ENCODE measurements around the gene ZNF766. TPM values are rescaled to one million over a fixed set of nuclear protein-coding genes. Genes with fewer than 3 reads are reported as not detected.
"Not testable (repeated sequence)": the region's sequence is repeated elsewhere in the genome, so short reads cannot be mapped to it uniquely, and the experiment has no call there.

Gene ZNF766
- total RNA-seq, 1 donor from 2014 or later: 16.9 TPM

DNA sequence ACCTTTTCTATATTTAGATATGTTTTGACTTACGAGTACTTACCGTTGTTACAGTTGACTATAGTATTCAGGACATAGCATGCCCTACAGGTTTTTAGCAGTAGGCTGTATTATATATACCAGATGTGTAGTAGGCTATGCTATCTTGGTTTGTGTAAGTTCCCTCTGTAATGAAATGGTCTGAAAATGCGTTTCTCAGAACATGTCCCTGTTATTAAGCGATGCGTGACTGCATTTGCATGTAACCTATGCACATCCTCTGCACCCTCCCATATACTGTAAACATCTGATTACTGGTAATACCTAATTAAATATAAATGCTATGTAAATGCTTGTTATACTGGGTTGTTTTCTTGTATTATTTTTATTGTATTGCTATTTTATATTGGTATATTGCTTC lies 6.6 kb downstream of the ZNF766 start:
- no peak for DNase-seq

DNA sequence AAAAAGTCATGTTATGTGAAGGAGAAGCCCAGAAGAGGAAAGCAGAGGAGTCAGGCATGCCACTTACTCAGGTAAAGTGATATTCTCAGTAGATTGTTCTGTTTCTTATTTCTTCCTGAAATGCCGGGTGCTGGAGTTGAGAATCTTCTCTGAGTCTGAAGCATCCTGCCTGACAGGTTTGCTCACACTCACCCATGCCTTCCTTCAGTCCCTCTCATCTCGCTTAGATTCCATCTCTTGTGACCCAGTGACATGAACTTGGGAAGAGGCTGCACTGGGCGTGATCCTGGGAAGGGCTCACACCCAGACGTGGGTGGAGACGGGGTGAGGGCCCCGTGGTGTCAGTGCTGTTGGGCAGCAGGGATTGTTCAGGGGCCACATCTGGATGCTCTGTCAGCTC lies 8.1 kb downstream of the ZNF766 start:
- no peak for DNase-seq

DNA sequence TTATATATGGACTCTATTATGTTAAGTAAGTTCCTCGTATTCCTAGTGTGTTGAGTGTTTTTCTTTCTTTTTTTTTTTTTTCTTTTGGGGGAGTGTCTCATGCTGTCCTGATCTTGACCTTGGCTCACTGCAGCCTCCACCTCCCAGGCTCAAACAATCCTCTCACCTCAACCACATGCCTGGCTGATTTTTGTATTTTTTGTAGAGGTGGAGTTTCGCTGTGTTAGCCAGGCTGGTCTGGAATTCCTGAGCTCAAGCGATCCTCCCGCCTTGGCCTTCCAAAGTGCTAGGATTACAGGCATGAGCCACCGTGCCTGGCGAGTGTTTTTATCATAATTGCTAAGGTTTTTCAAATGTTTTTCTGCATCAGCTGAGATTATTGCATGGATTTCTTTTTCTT lies 16.9 kb downstream of the ZNF766 start:
- DNase-seq: no peak

DNA sequence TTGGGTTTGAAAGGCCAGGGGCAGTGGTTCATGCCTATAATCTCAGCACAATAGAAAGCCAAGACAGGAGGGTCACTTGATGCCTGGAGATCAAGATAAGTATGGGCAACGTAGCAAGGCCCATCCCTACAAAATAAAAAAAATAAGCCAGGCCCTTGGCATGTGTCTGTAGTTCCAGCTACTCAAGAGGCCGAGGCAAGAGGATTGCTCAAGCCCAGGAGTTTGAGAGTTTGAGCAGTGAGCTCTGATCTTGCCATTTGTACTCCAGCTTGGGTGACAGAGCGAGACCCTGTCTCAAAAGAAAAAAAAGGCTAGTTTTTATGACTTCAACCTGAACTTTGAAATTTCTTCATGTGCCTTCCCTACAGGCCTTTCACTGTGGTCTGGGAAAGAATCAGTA lies 22.4 kb downstream of the ZNF766 start:
- DNase-seq: no peak

DNA sequence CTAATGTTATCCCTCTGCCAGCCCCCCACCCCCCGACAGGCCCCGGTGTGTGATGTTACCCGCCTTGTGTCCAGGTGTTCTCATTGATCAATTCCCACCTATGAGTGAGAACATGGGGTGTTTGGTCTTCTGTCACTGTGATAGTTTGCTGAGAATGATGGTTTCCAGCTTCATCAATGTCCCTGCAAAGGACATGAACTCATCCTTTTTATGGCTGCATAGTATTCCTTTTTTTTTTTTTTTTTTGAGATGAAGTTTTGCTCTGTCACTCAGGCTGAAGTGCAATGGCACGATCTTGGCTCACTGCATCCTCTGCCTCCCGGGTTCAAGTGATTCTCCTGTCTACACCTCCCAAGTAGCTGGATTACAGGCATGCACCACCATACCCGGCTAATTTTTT lies 23.6 kb downstream of the ZNF766 start:
- not testable (repeated sequence) for DNase-seq

DNA sequence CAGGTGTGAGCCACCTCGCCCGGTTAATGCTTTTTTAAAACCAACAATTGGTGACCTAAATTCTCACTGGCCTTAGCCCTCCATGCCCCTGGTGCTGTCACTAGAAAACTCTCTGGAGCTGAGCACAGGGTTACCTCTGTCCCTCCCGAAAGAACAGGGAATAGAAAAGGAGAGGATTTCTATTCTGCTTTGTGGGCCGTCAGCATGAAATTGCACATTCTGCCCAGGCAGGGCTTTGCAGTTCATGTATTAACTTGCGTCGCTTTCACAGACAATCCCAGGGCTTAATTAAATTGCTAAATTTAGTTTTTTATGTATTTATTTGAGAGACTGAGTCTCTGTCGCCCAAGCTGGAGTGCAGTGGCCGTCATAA lies 27.0 kb downstream of the ZNF766 start:
- DNase-seq: no peak

DNA sequence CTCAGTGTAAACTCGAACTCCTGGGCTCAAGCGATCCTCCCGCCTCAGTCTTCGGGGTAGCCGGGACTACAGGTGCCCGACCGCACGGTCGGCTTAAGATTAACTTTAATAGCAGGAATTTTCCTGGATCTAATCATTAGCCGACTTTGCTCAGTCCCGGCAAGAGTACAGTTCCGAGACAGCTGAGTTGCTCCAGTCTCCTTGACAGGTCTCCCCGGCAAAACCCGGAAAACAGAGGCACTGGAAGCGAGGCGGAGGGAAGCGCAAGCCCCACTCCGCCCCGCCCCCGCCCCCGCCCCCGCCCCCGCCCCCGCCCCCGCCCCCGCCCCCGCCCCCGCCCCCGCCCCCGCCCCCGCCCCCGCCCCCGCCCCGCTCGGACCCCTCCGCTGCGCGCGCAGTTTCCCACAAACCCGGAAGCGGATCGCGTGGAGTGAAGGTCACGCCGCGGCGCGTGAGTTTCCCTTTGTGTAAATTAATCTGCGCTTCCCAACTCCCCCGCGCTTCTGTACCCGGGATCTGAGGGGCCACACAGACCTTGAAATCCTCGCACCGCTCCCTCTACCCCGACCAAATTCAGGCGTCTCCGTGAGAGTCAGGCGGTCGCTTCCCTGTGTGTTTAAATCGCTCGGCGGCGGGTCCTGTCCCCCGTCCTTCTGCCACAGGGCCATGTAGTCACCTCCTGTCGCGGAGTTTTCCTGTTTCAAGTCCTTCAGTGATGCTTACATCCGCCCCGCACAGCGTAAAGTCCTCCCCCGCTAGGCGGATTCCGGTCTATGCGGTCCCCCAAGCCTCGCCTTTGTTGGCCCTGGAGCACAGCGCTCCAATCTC lies 27.6 kb downstream of the ZNF766 start, which contains the start of gene ZNF480:
TSS of gene ZNF480 (plus strand) at position 397 of the 828 bp plus-strand sequence. CDS start 3,244 bp downstream, outside the sequence.
- peak; percentile 67 for DNase-seq

DNA sequence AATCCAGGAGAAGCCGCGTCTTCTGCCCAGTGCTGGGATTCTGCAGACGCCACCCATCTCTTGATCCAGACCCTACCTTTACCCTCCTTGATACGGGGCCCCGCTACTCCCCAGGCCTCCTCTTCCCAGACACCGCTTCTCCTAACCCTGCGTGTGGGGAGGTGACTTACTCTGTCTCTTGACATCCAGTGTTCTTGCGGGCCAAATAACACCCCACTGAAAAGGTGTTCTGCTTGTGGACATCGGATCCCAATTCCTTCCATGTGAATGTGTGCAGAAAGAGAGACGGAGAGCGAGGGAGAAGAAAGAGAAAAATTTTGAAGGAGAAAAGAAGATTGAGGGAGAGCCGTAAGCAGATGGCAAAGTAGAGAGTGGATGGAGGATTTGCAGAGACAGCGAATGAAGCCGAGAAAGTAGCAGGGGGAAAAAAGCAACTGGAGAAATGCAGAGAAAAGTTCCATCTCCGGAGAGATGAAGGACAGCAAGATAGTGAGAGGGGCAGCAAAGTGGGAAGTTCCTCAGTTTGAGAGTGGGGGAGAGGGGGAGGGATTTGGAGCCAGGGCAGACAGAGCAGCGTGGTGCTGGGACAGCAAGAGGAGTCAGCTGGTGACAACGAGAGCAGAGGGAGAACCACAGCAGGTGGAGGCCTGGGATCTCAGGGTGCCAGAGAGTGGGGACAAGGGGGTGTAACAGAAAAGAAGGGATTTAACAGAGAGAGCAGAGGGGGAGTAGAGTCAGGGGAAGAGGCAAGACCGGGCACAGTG lies 28.4 kb downstream of the ZNF766 start:
- DNase-seq: peak; percentile 56

DNA sequence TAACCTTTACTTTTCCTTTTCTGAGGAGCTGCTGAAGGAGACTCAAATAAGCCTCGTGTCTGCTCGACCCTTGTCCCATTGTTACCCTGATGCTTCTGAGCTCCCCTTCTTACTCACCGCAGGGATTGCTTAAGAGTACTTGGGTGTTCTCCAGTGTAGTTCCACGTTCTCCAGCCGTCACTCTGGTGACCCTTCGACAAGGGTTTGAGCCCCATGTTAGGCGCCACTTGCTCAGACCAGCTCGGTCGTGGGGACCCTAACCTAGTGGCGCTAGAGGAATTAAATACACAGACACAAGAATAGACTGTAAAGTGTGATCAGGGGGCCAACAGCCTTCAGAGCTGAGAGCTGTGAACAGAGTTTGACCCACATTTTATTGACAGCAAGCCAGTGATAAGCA lies 37.9 kb downstream of the ZNF766 start:
- no peak for DNase-seq

DNA sequence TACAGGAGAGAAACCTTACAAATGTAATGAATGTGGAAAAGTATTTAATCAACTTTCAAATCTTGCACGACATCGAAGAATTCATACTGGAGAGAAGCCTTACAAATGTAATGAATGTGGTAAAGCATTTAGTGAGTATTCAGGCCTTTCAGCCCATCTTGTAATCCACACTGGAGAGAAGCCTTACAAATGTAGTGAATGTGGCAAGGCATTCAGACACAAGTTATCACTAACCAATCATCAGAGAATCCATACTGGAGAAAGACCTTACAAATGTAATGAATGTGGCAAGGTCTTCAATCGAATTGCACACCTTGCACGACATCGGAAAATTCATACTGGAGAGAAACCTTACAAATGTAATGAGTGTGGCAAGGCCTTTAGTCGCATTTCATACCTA lies 53.0 kb downstream of the ZNF766 start:
- no peak for DNase-seq

DNA sequence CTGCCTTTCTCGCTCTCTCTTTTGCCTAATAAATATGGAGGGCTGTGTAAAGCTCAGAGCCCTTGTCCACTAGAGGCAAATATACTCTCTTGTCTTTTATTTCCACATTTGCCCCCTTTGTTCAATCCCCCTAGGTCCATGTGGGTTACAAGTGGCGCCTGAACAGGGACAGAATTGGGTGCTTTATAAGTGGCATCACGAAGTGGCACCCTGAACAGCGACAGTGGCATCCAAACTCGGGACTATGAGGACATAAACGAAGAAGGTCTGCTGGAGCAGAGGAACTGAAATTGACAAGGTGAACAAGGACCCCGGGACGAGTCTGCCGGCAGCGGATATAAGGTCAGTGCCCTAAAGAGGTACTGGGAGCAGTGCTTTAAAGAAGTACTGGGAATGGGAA lies 62.4 kb downstream of the ZNF766 start:
- DNase-seq: no peak

DNA sequence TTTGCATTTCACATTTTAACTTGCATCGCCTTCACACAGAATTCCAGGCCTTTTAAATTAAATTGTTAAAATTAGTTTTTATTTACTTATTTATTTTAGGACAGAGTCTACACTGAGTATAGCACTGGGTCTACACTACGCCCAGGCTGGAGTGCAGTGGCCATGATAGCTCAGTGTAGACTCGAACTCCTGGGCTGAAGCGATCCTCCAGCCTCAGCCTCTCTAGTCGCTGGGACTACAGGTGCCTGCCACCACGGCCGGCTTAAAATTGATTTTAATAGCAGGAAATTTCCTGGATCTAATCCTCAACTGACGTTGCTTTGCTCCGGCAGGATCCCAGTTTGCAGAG lies 66.4 kb downstream of the ZNF766 start:
- DNase-seq: no peak

DNA sequence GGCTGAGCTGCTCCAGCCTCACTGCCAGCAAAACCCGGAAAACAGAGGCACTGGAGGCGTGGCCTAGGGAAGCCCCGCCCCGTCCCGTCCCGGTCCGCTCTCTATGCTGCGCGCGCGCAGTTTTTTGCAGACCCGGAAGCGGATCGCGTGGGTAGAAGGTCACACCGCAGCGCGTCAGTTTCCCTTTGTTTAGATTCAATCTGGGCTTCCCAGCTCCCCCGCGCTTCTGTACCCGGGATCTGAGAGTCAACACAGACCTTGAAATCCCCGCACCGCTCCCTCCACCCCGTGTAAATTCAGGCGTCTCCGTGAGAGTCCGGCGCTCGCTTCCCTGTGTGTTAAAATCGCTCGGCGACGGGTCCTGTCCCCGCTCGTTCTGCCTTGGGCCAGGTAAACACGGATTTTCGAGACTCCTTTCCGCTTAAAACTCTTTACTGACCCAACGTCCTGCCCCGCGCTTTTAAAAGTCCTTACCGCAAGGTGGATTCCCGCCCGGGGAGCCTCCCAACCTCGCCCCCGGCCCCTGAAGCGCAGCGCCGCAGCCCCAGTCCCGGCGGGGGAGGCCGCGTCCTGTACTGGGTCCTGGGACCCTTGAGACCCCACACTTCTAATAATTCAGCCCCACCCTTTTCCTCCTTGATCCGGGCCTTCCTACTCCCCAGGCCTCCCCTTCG lies 66.9 kb downstream of the ZNF766 start, which contains the start of gene ZNF610:
TSS of gene ZNF610 (plus strand) at position 127 of the 674 bp plus-strand sequence. CDS start 12,930 bp downstream, outside the sequence.
- peak; percentile 78 for DNase-seq

DNA sequence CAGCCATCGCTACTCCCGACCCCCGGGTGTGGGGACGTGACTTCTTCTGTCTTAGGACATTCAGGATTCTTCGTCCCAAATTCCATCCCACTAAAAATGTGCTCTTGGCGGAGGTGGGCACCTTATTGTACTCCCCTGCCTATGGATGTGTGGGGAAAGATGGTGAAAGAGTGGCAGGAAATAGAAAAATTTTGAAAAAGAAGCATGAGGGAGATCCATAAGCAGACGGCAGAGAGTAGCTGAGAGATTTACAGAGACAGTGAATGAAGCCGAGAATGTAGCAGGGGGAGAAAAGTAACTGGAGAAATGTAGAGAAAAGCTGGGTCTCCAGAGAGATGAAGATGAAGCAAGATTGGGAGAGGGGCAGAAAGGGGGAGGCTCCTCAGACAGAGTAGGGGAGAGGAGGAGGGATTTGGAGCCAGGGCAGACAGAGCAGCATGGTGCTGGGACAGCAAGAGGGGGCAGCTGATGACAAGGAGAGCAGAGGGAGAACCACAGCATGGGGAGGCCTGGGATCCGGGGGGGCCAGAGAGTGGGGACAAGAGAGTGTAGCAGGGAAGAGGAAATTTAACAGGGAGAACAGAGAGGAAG lies 67.5 kb downstream of the ZNF766 start:
- no peak for DNase-seq

DNA sequence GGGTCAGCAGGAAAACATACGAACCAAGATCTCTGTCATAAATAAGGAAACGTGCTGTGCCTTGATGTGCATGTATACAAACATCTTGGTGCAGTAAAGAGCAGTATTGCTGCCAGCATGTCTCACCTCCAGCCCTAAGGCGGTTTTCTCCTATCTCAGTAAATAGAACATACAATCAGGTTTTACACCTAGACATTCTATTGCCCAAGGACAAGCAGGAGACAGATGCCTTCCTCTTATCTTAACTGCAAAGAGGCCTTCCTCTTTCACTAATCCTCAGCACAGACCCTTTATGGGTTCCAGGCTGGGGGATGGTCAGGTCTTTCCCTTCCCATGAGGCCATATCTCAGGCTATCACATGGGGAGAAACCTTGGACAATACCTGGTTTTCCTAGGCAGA lies 69.6 kb downstream of the ZNF766 start:
- DNase-seq: not testable (repeated sequence)

DNA sequence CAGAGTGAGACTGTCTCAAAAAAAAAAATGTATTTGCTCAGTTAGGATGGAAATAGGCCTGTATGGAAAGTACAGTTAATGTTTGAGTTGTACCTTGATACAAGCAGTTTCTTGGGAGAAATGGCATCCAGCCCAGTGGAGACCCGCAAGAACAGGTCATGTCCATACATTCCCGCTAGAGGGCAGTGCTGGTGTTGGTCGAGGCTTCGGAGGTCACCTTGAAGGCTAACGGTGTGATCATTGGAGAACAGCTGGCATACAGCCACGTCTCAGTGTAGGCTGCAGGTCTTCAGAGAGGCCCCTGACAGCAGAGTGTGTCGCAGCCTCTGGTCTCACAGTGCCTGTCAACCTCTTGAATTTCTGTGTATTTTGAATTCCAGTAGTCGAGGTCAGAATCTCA lies 74.2 kb downstream of the ZNF766 start:
- DNase-seq: no peak

DNA sequence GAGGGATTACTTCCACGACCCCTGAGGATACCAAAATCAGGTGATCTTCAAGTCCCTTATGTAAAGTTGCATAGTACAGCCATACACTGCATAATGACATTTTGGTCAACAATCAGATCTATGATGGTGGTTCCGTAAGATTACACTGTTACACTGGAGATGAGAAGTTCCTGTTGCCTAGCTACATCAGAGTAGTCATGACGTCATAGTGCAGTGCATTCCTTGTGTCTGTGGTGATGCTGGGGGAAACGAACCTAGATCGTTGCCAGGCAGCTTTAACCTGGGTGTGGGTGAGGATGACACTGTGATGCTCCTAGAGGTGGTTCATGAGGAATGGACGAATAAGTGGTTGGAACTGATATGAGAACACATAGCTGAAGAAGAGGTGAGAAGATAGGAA lies 75.8 kb downstream of the ZNF766 start:
- no peak for DNase-seq

Small RNA genes within 50 kb of the gene (small RNA-seq; reads per million reads assigned to genes)
- gene MIR643 (ENCODE audit: low replicate concordance) (0.19 reads per million), gene MIR6801 (ENCODE audit: low replicate concordance) (not detected), gene RF00019 (ENCODE audit: low replicate concordance) (not detected)

Other genes with a start within 250 kb of the ZNF766 start
- gene ZNF614, start 241.2 kb upstream of the ZNF766 start, total RNA-seq: 10.4 TPM
- 15.5 TPM for gene ZNF432, start 220.7 kb upstream of the ZNF766 start, total RNA-seq
- 29.5 TPM for gene ZNF841, start 173.8 kb upstream of the ZNF766 start, total RNA-seq
- gene ZNF616, start 129.6 kb upstream of the ZNF766 start, total RNA-seq: 12.9 TPM
- 14.0 TPM for gene ZNF836, start 98.0 kb upstream of the ZNF766 start, total RNA-seq
- gene PPP2R1A, start 79.5 kb upstream of the ZNF766 start, total RNA-seq: 53.9 TPM
- 5.1 TPM for gene ZNF480, start 27.6 kb downstream of the ZNF766 start, total RNA-seq
- 2.6 TPM for gene ZNF610, start 66.7 kb downstream of the ZNF766 start, total RNA-seq
- gene ZNF880, start 100.3 kb downstream of the ZNF766 start, total RNA-seq: 27.2 TPM
- gene ZNF528, start 128.3 kb downstream of the ZNF766 start, total RNA-seq: 18.2 TPM
- 0.20 TPM for gene ZNF534, start 159.6 kb downstream of the ZNF766 start, total RNA-seq
- 3.4 TPM for gene ZNF578, start 184.0 kb downstream of the ZNF766 start, total RNA-seq